22Rv1 (cell line): ENCODE data around the gene SFT2D1.
A peak's percentile ranks its signal among the peaks of the same experiment; 100 is the strongest.

Experiments used
- H3K27ac ChIP-seq: fragments of 450-650 bp; 2 replicates; pipeline ENCODE4 v1.5.1; 2017
- ZFX ChIP-seq: fragments of 450-650 bp; IDR thresholded peaks from 2 replicates; pipeline ENCODE4 v1.6.1; 2017; ENCODE audit warnings: antibody characterized with exemption, borderline replicate concordance
- TF ChIP-seq, protein P1 (sequence below): fragments of 450-650 bp; IDR thresholded peaks from 2 replicates; pipeline ENCODE4 v1.5.1; 2017; ENCODE audit warnings: mild to moderate bottlenecking

The SFT2D1 gene

DNA sequence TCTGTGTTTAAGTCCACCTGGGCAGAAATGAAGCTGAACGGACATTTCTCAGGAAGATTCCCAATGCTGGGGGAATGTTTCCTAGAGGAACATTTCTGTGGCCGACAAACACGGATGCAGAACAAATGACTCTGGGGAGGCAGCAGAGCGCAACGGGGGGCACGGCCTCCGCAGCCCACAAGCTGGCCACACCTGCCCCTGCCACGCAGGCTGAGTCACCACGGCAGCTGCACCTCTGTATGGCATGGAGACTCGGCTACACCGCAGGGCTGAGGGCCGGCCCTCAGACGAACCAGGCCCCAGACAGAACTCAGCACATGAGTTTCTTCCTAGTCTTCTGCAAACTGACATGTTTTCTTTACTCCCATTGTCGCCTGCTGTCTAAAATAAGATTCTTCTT lies 24.1 kb downstream of the SFT2D1 start:
- H3K27ac ChIP-seq, result no peak overlapping the region
- TF ChIP-seq, protein P1, sequence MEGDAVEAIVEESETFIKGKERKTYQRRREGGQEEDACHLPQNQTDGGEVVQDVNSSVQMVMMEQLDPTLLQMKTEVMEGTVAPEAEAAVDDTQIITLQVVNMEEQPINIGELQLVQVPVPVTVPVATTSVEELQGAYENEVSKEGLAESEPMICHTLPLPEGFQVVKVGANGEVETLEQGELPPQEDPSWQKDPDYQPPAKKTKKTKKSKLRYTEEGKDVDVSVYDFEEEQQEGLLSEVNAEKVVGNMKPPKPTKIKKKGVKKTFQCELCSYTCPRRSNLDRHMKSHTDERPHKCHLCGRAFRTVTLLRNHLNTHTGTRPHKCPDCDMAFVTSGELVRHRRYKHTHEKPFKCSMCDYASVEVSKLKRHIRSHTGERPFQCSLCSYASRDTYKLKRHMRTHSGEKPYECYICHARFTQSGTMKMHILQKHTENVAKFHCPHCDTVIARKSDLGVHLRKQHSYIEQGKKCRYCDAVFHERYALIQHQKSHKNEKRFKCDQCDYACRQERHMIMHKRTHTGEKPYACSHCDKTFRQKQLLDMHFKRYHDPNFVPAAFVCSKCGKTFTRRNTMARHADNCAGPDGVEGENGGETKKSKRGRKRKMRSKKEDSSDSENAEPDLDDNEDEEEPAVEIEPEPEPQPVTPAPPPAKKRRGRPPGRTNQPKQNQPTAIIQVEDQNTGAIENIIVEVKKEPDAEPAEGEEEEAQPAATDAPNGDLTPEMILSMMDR, result no peak
- no peak for TF ChIP-seq ZFX

DNA sequence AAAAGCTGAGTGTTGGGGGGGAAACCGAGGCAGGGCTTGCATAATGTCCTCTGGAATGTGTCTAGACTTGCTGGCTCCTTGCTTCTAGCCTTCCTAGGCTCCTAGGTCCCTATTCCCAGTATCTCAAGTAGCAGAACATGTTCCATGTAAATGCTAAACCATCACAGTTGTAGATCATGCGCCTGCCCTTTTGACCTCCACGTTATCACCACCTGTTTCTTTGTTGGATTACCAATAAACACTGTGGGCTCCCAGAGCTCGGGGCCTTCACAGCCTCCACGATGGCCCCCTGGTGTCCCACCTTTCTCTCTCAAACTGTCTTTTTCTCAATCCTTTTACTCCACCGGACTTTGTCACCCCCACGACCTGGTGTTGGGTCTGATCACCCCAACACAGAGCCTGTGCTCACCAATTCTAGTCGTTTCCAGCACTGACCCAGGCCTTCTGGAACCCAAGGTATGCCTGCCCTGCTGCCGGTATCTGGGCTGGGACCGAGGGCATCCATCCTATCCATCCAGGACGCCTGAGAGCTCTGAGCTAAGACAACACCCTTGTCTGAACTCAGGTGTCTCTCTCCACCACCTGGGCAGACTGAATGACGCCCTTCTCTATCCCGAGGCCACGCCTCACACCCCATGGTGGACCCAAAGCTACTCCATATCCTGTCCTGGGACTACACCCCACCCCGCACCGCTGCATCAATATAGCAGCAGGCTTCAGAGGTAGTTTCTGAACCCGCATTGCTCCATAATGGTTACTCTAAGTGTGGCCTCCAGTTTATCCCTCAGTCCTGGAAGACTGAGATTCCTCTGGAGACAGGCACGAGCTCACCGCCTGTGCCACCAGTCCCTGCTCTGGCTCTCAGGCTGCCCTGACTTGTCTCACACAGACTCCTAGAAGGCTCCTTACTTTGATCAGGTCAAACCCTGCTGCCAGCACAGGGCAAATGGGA lies 24.8 kb downstream of the SFT2D1 start:
- no peak overlapping the region for H3K27ac ChIP-seq
- no peak for TF ChIP-seq ZFX
- TF ChIP-seq, protein P1, result no peak

DNA sequence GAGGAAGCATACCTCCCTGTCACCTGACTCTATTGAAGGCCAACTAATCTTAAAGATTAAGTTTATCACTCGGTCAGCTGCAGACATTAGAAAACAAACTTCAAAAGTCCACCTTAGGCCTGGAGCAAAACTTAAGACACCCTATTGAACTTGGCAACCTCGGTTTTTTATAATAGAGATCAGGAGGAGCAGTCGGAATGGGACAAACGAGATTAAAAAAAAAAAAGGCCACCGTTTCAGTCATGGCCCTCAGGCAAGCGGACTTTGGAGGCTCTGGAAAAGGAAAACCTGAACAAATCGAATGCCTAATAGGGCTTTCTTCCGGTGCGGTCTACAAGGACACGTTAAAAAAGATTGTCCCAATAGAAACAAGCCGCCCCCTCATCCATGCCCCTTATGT lies 26.9 kb downstream of the SFT2D1 start:
- no peak overlapping the region for H3K27ac ChIP-seq
- TF ChIP-seq, protein P1, result no peak
- TF ChIP-seq ZFX, result no peak

DNA sequence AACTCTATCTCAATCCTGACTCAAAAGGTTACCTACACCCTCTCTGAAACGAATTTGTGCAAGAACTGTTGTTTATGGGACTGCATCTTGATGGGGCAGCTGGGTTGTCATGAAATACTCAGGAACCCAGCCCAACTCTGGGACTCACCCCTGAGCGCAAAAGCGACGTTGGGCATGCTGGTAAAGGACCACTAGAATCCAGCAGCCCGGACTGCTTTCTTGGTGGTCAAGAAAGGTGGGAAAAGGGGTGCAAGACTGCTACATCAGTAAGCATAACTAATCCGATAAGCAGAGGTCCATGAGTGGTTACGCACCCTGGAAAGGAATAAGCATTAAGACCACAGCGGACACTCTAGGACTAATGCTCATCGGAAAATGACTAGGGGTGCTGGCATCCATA lies 27.9 kb downstream of the SFT2D1 start:
- TF ChIP-seq ZFX, result no peak
- TF ChIP-seq, protein P1, result no peak
- H3K27ac ChIP-seq, result no peak overlapping the region

DNA sequence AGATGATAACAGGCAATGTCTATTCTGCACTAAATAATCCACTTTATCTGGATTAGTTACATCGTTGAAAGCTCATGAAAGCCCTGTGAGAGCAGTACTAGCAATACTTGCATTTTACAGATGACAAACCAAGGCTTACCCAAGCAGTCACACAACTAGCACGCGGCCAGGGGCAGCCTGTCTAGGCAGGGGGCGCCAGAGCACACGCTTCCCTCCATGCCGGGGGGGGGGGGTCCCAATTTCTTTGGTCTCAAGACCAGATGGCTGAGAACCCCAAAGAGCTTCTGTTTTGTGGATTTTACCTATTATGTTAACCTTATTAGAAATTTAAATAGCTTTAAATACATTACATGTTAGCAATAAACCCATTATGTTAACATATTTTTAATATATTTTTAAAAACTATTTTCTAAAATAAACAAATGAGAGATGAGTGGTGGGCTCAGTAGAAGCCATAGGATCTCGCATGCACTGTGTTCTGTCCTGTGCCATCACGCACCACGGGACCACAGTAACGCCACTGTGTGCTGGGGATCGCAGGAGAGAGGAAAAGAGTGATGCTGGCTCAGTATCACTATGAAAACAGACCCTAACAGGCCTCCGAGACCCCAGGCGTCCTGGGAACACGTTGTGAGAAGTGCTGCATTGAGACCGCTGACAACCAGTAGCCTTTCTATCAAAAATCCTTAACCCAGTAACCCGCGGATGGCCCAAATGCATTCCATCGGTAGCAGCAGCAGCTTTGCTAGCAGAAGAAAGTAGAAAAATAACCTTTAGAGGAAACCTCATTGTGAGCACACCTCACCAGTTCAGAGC lies 28.9 kb downstream of the SFT2D1 start:
- no peak overlapping the region for H3K27ac ChIP-seq
- TF ChIP-seq, protein P1, result peak; percentile 49
- TF ChIP-seq ZFX, result no peak

DNA sequence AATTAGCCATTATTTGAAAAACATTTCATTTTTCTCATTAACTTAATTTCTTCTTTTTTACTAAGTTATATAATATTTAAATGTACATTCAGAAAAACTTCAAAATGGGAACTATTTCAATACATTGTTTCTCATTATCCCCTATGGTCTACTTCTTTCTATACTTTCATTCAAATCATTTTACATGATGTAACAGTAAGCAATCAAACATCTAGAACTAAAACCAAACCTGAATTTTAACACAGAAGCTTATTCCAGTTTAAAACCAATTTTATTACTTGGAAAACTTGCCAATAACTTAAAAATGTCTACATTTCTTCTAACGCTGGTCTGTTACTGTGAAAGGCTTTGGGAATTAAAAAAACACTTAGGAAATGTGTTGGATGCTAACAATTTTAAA lies 29.5 kb downstream of the SFT2D1 start:
- TF ChIP-seq, protein P1, result no peak
- no peak for TF ChIP-seq ZFX

More for the DNA sequence above, 29.5 kb downstream of the SFT2D1 start:
- H3K27ac ChIP-seq, result no peak overlapping the region
